NK-92 (cell line): ENCODE results near the gene CTSC.

ENCODE experiments used
- DNase-seq: peaks from one replicate; lab custom pipeline; 2025; ENCODE audit not compliant: unreplicated experiment; lab: John Stamatoyannopoulos, UW

The CTSC gene

DNA sequence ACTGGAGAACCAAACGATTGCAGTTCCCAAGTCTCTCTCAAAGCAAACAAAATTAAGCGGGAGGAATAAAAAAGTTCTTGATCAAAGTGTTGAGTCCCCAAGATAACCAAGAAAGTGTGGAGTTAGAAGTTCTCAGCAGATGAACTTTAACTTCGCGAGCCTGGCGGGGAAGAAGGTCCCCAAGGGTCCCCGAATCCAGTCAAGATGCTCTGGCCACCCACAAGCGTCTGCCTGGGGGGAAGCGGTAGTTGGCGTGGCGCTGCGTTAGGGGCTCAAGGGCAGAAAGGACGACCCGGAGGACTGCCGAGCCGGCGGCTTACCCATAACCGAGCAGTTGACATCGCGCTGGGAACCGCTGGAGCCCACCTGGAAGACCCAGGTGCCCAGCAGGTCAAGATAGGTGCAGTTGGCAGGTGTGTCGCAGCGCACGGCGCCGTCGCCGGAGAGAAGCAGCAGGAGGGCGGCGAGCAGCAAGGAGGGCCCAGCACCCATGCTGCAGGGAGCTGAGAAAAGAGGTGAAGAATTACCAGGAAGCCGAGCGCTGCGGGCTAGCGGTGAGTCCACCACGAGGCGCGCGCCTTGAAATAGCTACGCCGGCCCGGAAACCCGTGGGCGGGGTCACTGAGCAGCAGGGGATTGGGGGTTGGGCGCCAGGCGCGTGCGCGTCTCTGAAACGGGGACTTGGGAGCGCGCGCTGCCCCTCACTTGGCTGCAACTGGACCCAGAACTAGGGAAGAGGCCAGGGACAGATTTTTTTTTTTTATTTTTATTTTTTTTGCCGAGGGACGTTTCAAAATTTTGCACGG lies at the start of gene CTSC:
Gene CTSC (minus strand): TSS at position 556 of the 806 bp plus-strand sequence. CDS start 64 bp downstream, at position 492.
- peak; percentile 32 for DNase-seq

DNA sequence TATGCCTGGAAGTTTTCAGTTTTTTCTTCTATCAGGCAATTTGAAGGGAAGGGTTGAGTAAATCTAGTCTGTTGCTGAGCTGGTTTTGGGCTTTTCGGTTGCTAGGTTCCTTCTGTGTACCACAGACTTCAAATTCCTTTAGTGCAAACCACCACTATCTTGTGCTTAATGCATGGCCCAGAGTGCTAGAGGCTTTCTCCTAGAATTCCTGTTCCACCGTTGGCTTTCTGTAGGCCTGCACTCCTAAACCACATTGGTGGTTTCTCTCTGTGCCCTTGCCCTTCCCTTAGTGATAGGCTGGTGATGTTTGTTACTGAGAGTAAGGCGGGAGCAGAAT lies 47.1 kb upstream of the CTSC start:
- DNase-seq, result no peak

GRCh38 chr11:88384004-88384668 lies 46.6 kb upstream of the CTSC start:
- DNase-seq, result no peak

GRCh38 chr11:88383447-88383846 lies 45.9 kb upstream of the CTSC start:
- no peak for DNase-seq

GRCh38 chr11:88379130-88379529 lies 41.6 kb upstream of the CTSC start:
- DNase-seq, result no peak

DNA sequence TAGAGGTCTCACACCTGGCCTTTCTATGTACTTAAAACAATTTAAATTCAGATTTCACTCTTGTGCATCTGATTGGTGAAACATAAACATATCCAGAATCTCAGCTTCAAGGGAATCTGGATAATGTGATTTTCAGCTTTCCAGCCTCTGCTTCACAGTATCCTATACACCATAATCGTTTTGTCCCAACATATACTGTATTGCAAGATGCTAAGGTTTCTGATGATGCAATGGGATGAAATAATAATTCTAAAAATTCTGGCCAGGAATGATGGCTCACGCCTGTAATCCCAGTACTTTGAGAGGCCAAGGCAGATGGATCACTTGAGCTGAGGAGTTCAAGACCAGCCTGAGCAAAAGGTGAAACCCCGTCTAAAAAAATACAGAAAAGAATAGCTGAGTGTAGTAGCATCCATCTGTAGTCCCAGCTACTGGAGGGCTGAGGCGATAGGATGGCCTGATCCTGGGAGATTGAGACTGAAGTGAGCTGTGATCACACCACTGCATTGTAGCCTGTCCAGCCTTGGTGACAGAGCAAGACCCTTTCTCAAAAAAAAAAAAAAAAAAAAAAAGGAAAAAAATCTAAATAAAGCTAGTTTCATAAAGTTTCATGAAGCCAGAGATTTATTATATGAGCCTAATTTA lies 41.0 kb upstream of the CTSC start:
- no peak for DNase-seq

- DNase-seq, result no peak
Observed at GRCh38 chr11:88377646-88378045, 40.1 kb upstream of the CTSC start.

- no peak for DNase-seq
Observed at GRCh38 chr11:88377144-88377543, 39.6 kb upstream of the CTSC start.

- no peak for DNase-seq
Observed at GRCh38 chr11:88375927-88376470, 38.5 kb upstream of the CTSC start.

DNA sequence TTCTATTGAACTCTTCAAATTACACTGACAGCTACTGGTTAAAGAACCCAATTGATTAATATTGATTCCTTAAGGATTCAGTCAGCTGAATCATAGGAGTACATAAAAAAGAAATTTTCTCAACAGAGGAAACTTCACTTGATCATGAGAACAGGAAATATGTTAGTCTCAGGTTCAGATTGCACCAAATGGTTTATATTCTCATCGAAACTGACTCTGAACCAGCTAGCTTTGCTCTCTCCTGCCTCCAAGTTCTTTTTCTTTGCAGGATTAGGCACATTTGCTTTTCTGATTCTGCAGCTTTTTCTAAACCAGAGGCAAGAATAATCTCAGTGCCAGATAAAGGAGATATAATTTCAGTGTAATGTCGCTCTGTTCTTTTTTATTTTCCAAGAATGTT lies 33.2 kb upstream of the CTSC start:
- DNase-seq, result no peak

DNA sequence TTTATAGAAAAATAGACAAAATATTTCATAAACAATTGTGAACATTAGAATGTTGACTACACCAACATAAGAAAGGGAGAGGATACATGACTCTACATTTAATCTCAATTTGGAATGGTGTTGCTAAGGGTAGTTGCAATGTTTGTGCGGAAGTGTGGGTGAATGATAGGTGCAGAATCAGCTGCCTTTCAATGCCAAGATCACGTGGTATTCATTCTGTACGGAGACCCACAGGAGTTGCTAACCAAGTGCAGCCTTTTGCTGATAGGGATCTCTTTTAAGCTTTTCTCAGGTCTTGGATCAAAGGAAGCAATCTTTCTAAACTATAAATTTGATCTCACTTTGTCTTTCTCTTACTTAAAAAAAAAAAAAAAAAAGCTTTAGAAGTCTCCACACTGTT lies 29.8 kb upstream of the CTSC start:
- no peak for DNase-seq

- no peak for DNase-seq
Observed at GRCh38 chr11:88363648-88364065, 26.1 kb upstream of the CTSC start.

- no peak for DNase-seq
Observed at GRCh38 chr11:88363004-88363403, 25.5 kb upstream of the CTSC start.

- no peak for DNase-seq
Observed at GRCh38 chr11:88360141-88360540, 22.6 kb upstream of the CTSC start.

- no peak for DNase-seq
Observed at GRCh38 chr11:88359541-88359940, 22.0 kb upstream of the CTSC start.

- no peak for DNase-seq
Observed at GRCh38 chr11:88359114-88359513, 21.6 kb upstream of the CTSC start.

- DNase-seq, result no peak
Observed at GRCh38 chr11:88358040-88358431, 20.5 kb upstream of the CTSC start.

DNA sequence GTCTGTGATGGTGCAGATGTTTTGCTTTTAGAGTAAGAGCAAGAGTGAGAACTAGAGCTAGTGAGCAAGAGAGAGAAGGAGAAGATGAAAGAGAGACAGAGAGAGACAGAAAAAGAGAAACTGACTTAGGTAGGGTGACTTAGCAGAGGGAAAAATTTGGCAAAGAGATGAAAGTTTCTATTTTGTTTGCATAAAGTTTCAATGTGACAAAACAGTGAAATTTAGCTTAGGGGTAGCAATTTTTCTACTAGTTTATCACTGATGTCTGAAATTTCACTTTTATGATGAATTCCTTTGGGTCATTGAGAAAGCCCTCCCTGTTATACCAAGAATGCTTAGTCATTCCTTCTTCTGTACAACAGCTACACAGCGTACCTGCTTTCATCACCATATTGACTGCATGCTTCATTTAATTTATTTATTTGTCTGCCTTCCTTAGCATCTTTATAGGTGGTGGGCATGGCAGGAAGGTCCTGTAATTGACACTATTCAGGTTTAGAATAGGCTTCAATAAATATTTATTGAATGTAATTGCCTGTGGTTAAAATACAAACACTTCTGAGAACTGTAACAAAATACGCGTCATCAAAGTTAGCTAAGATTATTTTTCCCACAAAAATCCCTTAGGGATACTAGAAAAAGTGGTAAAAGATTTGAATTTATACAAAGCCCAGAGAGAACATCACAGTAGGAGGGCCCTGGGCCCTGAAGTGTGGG lies 19.9 kb upstream of the CTSC start:
- DNase-seq, result no peak

- DNase-seq, result no peak
Observed at GRCh38 chr11:88355887-88356286, 18.4 kb upstream of the CTSC start.

GRCh38 chr11:88354912-88355311 lies 17.4 kb upstream of the CTSC start:
- DNase-seq, result no peak

DNA sequence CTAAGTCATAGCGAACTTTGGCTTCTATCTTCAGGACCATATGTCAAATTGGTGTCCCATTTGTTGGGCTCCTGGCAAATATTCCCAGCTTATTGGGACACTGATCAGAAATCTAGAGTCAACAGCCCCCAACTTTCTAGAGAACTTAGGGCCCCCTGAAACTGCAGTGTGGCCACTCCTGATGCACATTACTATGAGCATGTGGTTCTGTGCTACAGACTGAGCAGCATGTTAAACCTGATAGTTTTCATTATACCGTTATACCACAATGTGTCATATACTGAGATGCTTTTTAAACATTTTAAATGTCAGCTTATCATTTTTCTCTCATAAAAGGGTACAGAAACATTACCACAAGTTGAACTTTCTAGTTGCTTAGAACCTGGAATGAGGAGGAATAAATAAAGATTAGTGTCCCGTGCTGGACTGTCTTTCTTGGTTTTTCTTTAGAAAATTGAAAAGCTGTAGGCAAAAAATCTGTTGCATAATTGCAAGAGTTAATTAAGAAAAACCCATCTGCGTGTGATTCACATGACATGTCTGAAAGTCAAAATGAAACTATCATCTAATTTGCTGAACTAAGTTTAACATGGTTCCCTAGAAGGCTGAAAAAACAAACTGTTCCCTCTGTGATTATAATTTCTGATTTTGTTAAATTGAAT lies 16.4 kb upstream of the CTSC start:
- no peak for DNase-seq
